IPS-11a (cell line): ENCODE data around the gene OTUB1.

Experiments
- H3K4me3 ChIP-seq: one replicate; pipeline ENCODE4 v1.5.1; 2013; ENCODE audit warnings: low read depth, low read length, control low read depth

The OTUB1 gene

DNA sequence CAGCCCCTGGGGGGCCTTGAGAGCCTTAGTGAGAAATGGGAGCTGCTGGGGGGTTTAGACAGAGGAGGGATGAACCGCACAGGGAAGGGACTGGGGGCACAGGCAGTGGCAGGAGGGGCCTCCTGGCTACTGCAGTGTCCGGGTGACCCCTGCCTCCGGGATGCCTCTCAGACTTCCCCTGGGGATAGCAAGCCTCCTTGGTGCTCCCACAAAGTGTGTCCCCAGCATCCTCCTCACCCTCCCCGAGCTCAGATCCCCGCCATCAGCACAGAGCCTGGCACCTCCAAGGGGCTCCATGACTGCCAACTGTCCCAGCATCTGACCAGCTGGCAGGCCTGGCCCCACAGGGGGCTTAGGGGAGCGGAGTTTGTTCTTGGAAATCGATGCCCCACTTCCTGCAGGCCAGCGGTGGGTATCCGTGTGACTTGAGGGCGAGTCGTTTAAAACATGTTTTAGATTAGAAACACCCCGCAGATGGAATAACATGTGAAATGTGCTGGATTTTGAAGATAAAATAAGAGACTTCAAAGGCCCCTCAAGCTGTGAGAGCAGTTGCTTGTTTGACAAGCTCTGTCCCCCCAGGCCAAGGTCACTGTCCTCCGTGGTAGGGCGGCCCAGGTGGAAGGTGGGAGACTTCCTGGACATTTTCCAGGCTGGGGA lies 36.0 kb downstream of the OTUB1 start:
- no peak overlapping the region for H3K4me3 ChIP-seq

DNA sequence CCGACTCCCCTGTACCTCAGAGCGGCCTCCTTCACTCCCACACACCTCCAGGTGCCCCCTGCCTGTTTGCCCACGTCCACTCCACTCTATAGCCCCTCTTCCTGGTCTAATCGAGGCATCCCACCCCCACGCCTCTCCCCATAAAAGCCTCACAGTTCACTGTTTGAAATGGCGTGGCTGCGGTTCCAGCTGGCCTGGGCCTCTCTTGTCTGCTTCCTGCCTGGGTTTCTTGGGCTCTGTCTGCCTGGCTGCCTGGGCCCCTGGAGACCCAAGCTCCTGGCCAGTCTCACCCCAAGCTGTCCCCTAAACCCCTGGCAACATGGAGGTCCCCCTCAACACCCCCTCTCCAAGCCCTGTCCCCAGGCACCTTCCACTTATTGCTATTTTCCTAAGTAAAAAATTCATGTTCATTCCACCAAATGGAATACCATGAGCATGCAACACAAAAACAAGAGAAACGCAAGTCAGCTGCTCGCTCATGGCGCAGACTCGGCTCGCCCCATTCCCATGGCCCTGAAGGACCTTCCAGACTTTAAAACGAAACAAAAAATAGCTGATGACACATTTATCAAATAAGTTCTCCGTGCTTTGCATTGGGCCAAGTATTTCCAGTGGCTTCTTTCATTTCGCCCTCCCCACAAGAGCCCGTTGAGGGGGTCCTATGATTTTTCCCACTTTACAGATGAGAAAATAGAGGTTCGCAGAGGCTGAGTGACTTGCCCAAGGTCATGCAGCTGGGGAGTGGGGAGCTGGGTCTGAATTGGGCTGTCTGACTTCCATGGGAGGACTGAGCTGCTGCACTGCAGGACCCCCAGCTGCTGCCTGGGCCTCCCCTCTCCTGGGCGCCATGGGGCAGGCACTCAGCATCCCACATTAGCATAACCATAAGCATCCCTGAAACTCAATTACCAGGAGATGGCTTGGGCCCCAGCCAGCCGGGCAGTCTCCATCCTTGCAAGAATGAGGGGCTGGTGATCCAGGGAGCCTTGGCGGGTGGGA lies 37.8 kb downstream of the OTUB1 start:
- no peak overlapping the region for H3K4me3 ChIP-seq

GRCh38 chr11:64025205-64025604 lies 39.0 kb downstream of the OTUB1 start:
- no peak overlapping the region for H3K4me3 ChIP-seq

GRCh38 chr11:64026575-64027205 lies 40.5 kb downstream of the OTUB1 start:
- H3K4me3 ChIP-seq = no peak overlapping the region

- H3K4me3 ChIP-seq = no peak overlapping the region
Measured at GRCh38 chr11:64027651-64028397, 41.6 kb downstream of the OTUB1 start.

DNA sequence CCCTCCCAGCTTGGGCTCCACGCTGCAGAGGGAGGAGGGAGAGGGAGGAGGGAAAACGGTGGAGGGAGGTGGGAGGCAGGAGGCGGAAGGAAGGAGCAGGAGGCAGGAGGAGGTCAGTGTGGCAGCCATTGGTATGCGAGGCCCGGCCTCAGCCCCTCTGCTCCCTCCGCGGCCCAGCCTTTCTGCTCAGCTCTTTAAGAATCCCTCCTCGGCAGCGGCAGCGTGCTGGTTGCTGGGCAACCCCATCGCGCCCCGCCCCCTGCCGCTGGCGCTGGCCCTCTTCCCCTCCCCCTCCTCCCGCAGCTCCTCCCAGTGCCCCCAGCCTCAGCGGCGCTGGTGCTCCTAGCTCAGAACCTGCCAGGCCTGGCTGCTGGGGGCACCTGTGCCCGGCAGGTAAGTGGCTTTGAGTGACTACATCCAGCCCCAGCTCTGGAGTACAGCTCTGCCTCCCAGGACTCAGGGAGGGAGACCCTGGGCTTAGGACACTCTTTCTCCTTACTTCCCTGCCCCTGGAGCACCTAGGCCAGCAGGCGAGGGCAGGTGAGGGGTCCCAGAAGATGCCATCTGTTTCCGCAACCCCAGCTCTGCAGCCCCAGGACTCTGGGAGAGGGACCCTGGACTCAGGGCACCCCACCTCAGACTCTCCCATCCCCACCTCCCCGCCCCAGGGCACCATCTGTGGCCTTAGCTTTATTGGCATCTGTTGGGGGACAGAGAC lies 42.3 kb downstream of the OTUB1 start:
- no peak overlapping the region for H3K4me3 ChIP-seq

DNA sequence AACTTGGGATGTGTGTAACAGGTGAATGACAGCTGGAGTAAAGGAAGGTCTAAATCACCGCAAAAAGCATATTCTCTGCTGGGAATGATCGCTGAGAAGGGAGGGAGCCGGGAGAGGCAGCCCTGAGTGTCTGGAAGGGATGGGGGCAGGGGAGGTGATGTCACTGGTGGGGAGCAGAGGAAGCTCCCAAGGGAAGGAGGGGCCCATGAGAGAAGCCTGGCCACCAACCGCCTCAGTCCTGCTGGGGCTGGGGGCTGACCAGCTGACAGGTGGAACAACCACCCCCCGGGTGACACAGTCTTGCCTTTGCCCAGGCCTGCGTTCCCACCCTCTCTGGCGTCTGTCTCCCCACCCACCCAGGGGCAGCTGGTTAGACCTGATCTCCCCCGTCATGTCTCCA lies 43.5 kb downstream of the OTUB1 start:
- H3K4me3 ChIP-seq = no peak overlapping the region

GRCh38 chr11:64031001-64031400 lies 44.8 kb downstream of the OTUB1 start:
- no peak overlapping the region for H3K4me3 ChIP-seq

- H3K4me3 ChIP-seq = no peak overlapping the region
Measured at GRCh38 chr11:64032050-64032449, 45.8 kb downstream of the OTUB1 start.

- H3K4me3 ChIP-seq = no peak overlapping the region
Measured at GRCh38 chr11:64034411-64034811, 48.2 kb downstream of the OTUB1 start.

- peak overlapping the region; percentile 10 for H3K4me3 ChIP-seq
Measured at GRCh38 chr11:64035081-64035524, 48.9 kb downstream of the OTUB1 start.

GRCh38 chr11:64035576-64035975 lies 49.3 kb downstream of the OTUB1 start, which contains the start of gene FLRT1:
Gene FLRT1, plus strand, starts transcription at chr11:64035931. Its CDS starts 80,337 bp downstream, at chr11:64116268.
- peak within 1 kb of the TSS; percentile 25 for H3K4me3 ChIP-seq

DNA sequence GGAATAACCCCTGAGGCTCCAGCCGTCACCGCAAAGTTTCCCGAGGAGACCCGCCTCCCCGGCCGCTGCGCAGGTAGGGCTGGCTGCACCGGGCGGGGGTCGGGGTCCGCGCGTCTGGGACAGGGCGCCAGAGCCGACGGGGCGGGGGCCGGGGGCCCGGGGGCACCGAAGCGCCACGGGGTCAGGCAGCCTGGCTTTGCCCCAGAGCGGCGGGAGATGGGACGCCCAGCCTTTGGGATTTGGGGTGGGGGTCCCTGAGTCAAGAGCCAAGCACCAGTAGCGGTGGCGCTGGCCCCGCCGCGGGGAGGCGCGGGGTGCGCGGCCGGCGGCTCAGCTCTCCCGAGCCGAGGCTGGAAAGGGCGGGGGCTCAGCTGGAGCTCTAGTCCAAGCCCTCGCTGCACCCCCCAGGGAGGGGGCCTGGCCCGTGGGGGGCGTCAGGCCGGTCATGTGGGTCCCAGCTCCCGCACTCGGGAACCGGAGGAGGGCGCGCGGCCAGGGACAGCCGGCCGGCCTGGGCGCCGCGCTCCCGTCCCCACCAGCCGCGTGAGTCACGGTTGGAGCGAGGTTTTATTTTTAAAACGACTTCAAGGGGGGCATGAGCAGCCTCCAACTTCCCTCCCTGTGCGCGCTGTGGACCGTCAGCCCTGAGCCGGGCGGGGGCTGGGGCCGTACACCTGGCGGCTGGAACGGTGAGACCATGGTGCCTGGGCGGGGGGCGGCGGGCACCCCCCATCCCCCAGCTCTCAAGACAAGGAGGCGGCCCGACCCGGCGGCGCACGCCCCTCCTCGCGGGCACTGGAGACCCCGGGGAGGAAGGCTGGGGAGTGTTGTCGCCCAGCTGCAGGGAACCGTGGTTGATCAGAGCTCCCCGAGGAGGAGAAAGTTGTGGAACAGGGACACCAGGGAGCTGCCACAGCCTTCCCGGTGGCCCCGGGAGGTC lies 50.1 kb downstream of the OTUB1 start:
- H3K4me3 ChIP-seq = peak overlapping the region; percentile 25

- H3K4me3 ChIP-seq = peak overlapping the region; percentile 25
Measured at GRCh38 chr11:64037027-64037634, 50.9 kb downstream of the OTUB1 start.

- no peak overlapping the region for H3K4me3 ChIP-seq
Measured at GRCh38 chr11:64038500-64038899, 52.3 kb downstream of the OTUB1 start.

DNA sequence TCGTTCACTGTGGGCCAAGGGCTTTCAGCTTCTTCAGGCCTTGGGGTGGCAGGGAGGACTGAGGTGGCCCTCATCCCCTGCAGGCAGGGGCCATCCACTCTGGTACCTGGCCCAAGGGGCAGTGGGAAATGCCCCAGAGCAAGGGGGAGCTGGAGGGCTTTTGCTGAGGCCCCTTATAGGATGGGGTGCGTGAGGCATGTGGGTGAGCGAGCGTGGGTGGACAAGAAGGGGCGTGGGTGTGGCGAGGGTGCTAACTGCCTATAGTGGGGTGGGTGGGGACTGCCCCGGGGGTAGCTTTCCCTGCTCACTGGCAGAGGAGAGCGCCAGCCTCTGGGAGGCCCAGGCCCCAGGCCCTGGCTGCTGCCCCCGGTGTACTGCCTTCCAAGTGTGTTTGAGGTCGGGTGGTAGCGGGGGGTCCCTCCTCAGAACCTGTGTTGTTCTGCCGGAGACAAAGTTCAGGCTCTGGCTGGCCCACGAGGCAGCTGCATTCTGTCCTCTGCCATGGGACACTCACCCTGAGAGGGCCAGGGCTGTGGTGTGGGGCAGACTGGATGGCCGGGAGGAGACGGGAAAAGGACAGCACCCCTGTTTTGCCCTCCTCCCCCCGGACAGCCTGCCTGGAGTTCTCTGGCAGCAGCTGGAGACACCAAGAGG lies 52.9 kb downstream of the OTUB1 start:
- H3K4me3 ChIP-seq = no peak overlapping the region

GRCh38 chr11:64040684-64041322 lies 54.6 kb downstream of the OTUB1 start:
- H3K4me3 ChIP-seq = no peak overlapping the region

- H3K4me3 ChIP-seq = no peak overlapping the region
Measured at GRCh38 chr11:64041846-64042245, 55.6 kb downstream of the OTUB1 start.
